Transverse colon (tissue), 4 donors: ENCODE results near the gene MTRR. TPM values are rescaled to one million over a fixed set of nuclear protein-coding genes. Genes with fewer than 3 reads are reported as not detected.
A peak's percentile ranks its signal among the peaks of the same experiment; 100 is the strongest.

Experiments
- DNase-seq: peaks from one replicate; pipeline ENCODE4 v3.0.0-alpha.2; 2019
- H3K27ac ChIP-seq, 4 donors: fragments of 200-600 bp; sonication (generic); 2 replicates each; pipeline ENCODE4 v1.5.1; 2016 to 2018; ENCODE audit warnings: inconsistent platforms in 4 of 4
- H3K27me3 ChIP-seq: fragments of 200-600 bp; sonication (generic); 2 replicates; pipeline ENCODE4 v1.5.1; 2017; ENCODE audit warnings: inconsistent platforms
- H3K36me3 ChIP-seq, 4 donors: fragments of 200-600 bp; sonication (generic); 2 replicates each; pipeline ENCODE4 v1.5.1; 2017 to 2019; ENCODE audit warnings: inconsistent platforms in 4 of 4
- H3K4me1 ChIP-seq, 4 donors: fragments of 200-600 bp; sonication (generic); 2 replicates each; pipeline ENCODE4 v1.5.1; 2017 to 2020; ENCODE audit warnings: inconsistent platforms in 4 of 4
- H3K4me3 ChIP-seq, 4 donors: fragments of 200-600 bp; sonication (generic); 1 replicate in 1 of 4; 2 replicates in 3 of 4; pipeline versions ENCODE4 v1.5.1 to v1.6.1; 2017 to 2019; ENCODE audit warnings: inconsistent platforms in 4 of 4
- H3K9me3 ChIP-seq, 2 donors: fragments of 200-600 bp; sonication (generic); 2 replicates each; pipeline ENCODE4 v1.5.1; 2017 to 2019; ENCODE audit warnings: inconsistent platforms in 2 of 2
- EP300 ChIP-seq: sonication (generic); formaldehyde crosslinking; IDR thresholded peaks from one replicate; pipeline ENCODE4 v1.6.1; 2017; ENCODE audit warnings: antibody characterized with exemption, low read depth
- POLR2A ChIP-seq: fragments of 450-650 bp; IDR thresholded peaks from one replicate; pipeline ENCODE4 v1.6.1; 2016; ENCODE audit warnings: antibody characterized with exemption, mild to moderate bottlenecking, moderate library complexity
- POLR2AphosphoS5 ChIP-seq, 3 donors: sonication (generic); formaldehyde crosslinking; IDR thresholded peaks; one replicate each; pipeline ENCODE4 v1.6.1; 2016; ENCODE audit warnings: antibody characterized with exemption in 3 of 3
- WGBS, 2 donors: methylation state at CpG; one replicate each; pipeline ENCODE4 v1.1.5; 2018; ENCODE audit warnings: low coverage in 1 of 2; 5-methylcytosine and 5-hydroxymethylcytosine counted together
- in situ Hi-C, 4 donors: fragments of 200-750 bp; cut with MboI; loops; one replicate each; pipeline versions ENCODE4 v1.15.0 to v1.15.1; 2017; ENCODE audit warnings: low sequenced_read_pairs in 3 of 4, low pct_ligation_motif_present in 1 of 4, low pct_unique_long_range_greater_than_20kb in 1 of 4
- intact Hi-C: fragments of 100-400 bp; cut with DNase I; formaldehyde crosslinking; loops from one replicate; pipeline ENCODE4 v1.15.1; 2023; ENCODE audit warnings: low total_unique reads
- total RNA-seq, 4 donors: library from RNA; depleted of rRNA; stranded (reverse); fragments of >200 nt; gene quantifications; one replicate each; pipeline ENCODE4 v1.1.0, GENCODE V29; 2016
- TF ChIP-seq, protein P1 (sequence below), 5 experiments: fragments of 200-600 bp in 3 of 5; fragments of 450-650 bp in 2 of 5; sonication (generic) in 3 of 5; IDR thresholded peaks; 1 replicate in 2 of 5; 2 replicates in 3 of 5; pipeline ENCODE4 v1.5.1; 2016 to 2017; ENCODE audit warnings: antibody characterized with exemption in 5 of 5, inconsistent platforms in 3 of 5, mild to moderate bottlenecking in 2 of 5, moderate library complexity in 1 of 5

The MTRR gene
- total RNA-seq, 4 donors from 2014 or later: 31.4 to 120 (median 43.4) TPM

DNA sequence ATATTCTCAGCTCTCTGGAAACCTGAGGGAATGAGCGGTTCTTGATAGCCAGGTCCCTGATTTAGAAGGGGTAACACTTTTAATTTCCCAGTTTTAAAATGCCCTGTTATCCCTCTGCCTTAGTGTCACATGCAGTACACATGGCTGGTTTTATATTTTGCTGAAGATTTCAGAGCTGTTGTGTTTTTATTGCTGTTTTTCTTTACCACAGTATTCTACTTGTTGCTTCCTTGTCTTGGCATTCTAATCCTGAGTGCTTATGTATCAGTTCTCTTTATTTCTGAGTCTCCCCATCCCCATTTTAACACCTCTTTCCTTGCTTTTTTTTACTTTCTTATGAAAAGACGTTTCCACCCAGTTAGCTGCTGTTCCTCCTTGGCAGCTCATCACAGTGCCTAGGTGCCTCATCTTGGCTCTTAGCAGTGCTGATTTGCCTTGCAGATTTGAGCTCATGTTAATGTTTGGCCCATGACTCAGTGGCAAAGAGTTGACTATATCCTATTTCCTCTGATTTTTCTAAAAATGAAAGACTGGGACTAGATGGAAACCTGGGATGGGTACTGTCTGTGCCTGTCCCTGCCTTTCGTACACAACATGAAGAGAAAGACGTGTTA lies 3.7 kb downstream of the MTRR start:
- 65 to 72% methylated on average over 4 of the region's 4 CpGs for WGBS, 2 donors
- Histone ChIP-seq H3K4me1 (peaks cover 12 to 42% (median 26%) of the 10 kb centered on the region in 4 donors), H3K4me3 (no peak overlapping the region), H3K27me3 (no peaks in the 10 kb centered on the region), H3K27ac (no peak overlapping the region), H3K9me3 (no peaks in the 10 kb centered on the region), H3K36me3 (peaks cover 0 to 16% (median 6%) of the 10 kb centered on the region in 4 donors)
- intact Hi-C loops (no loop called here), in situ Hi-C loops (no loop called here)
- no peak for DNase-seq
- TF ChIP-seq POLR2AphosphoS5 (IDR thresholded peaks at IDR 0.05) (no peak), EP300 (no peak), POLR2A (no peak)
- TF ChIP-seq, protein P1, sequence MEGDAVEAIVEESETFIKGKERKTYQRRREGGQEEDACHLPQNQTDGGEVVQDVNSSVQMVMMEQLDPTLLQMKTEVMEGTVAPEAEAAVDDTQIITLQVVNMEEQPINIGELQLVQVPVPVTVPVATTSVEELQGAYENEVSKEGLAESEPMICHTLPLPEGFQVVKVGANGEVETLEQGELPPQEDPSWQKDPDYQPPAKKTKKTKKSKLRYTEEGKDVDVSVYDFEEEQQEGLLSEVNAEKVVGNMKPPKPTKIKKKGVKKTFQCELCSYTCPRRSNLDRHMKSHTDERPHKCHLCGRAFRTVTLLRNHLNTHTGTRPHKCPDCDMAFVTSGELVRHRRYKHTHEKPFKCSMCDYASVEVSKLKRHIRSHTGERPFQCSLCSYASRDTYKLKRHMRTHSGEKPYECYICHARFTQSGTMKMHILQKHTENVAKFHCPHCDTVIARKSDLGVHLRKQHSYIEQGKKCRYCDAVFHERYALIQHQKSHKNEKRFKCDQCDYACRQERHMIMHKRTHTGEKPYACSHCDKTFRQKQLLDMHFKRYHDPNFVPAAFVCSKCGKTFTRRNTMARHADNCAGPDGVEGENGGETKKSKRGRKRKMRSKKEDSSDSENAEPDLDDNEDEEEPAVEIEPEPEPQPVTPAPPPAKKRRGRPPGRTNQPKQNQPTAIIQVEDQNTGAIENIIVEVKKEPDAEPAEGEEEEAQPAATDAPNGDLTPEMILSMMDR (IDR thresholded peaks at IDR 0.05): no peak

- Histone ChIP-seq H3K4me1 (peaks cover 10 to 42% (median 26%) of the 10 kb centered on the region in 4 donors), H3K9me3 (no peaks in the 10 kb centered on the region), H3K27me3 (no peaks in the 10 kb centered on the region), H3K36me3 (peaks cover 0 to 16% (median 6%) of the 10 kb centered on the region in 4 donors), H3K4me3 (no peak overlapping the region), H3K27ac (no peak overlapping the region)
- intact Hi-C loops (no loop called here), in situ Hi-C loops (no loop called here)
- DNase-seq: peak; percentile 15
- 78 to 80% methylated on average over 4 to 9 of the region's 9 CpGs for WGBS, 2 donors
- TF ChIP-seq POLR2A (no peak), EP300 (no peak), POLR2AphosphoS5 (IDR thresholded peaks at IDR 0.05) (no peak)
- TF ChIP-seq, protein P1 (IDR thresholded peaks at IDR 0.05): no peak
Observed at GRCh38 chr5:7873216-7873615, 4.3 kb downstream of the MTRR start.

- in situ Hi-C loops: no loop called here
Observed at GRCh38 chr5:7874639-7875038, 5.7 kb downstream of the MTRR start.

DNA sequence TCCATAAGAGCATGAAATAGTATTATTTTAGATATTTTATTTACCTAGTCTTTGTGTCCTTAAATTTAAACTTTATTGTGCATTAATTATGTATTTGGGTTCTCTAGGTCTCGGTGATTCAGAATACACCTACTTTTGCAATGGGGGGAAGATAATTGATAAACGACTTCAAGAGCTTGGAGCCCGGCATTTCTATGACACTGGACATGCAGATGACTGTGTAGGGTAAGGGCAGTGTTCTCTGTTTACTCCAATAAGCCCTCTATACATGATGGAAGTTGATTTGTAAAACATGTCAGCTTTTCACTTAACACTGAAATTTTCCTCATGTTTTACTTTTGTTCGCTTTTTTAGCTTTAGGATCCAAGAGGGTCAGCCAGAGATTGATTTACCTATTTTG lies 6.2 kb downstream of the MTRR start:
- in situ Hi-C loops: no loop called here
- WGBS, 2 donors: 94 to 96% methylated on average over 4 of the region's 4 CpGs
- Histone ChIP-seq H3K4me3 (no peak overlapping the region), H3K9me3 (no peaks in the 10 kb centered on the region), H3K27ac (no peak overlapping the region), H3K36me3 (peaks cover 0 to 21% (median 6%) of the 10 kb centered on the region in 4 donors), H3K27me3 (no peaks in the 10 kb centered on the region), H3K4me1 (peaks cover 10 to 48% (median 34%) of the 10 kb centered on the region in 4 donors)
- TF ChIP-seq, protein P1 (IDR thresholded peaks at IDR 0.05): no peak
- TF ChIP-seq EP300 (no peak), POLR2A (no peak), POLR2AphosphoS5 (IDR thresholded peaks at IDR 0.05) (no peak)
- intact Hi-C loops: loop anchor here (5.0 kb wide), 1 partner anchor 1948 kb away; no protein-coding TSS in a partner anchor
- DNase-seq: no peak

More at GRCh38 chr5:7874639-7875038, 5.7 kb downstream of the MTRR start:
- Histone ChIP-seq H3K4me1 (peaks cover 13 to 50% (median 36%) of the 10 kb centered on the region in 4 donors), H3K36me3 (peaks cover 0 to 16% (median 6%) of the 10 kb centered on the region in 4 donors), H3K9me3 (no peaks in the 10 kb centered on the region), H3K27ac (no peak overlapping the region), H3K27me3 (no peaks in the 10 kb centered on the region), H3K4me3 (no peak overlapping the region)
- TF ChIP-seq EP300 (no peak), POLR2A (no peak), POLR2AphosphoS5 (IDR thresholded peaks at IDR 0.05) (no peak)
- TF ChIP-seq, protein P1 (IDR thresholded peaks at IDR 0.05): no peak
- DNase-seq: no peak
- intact Hi-C loops: loop anchor here (5.0 kb wide), 1 partner anchor 1947 kb away; no protein-coding TSS in a partner anchor
- WGBS, 2 donors: 97% methylated on average over 2 of the region's 2 CpGs
